A375 (cell line): ENCODE results near the gene PRKG2. TPM values are rescaled to one million over a fixed set of nuclear protein-coding genes. Genes with fewer than 3 reads are reported as not detected.

Experiments used
- total RNA-seq: library from RNA; depleted of rRNA; stranded (reverse); fragments of >200 nt; shearing (Covaris generic); gene quantifications from 2 replicates; pipeline ENCODE4 v1.2.3, GENCODE V29; 2014; rRNA removed

The PRKG2 gene, protein sequence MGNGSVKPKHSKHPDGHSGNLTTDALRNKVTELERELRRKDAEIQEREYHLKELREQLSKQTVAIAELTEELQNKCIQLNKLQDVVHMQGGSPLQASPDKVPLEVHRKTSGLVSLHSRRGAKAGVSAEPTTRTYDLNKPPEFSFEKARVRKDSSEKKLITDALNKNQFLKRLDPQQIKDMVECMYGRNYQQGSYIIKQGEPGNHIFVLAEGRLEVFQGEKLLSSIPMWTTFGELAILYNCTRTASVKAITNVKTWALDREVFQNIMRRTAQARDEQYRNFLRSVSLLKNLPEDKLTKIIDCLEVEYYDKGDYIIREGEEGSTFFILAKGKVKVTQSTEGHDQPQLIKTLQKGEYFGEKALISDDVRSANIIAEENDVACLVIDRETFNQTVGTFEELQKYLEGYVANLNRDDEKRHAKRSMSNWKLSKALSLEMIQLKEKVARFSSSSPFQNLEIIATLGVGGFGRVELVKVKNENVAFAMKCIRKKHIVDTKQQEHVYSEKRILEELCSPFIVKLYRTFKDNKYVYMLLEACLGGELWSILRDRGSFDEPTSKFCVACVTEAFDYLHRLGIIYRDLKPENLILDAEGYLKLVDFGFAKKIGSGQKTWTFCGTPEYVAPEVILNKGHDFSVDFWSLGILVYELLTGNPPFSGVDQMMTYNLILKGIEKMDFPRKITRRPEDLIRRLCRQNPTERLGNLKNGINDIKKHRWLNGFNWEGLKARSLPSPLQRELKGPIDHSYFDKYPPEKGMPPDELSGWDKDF
- total RNA-seq: 0.56 and 0.64 TPM in 2 replicates

DNA sequence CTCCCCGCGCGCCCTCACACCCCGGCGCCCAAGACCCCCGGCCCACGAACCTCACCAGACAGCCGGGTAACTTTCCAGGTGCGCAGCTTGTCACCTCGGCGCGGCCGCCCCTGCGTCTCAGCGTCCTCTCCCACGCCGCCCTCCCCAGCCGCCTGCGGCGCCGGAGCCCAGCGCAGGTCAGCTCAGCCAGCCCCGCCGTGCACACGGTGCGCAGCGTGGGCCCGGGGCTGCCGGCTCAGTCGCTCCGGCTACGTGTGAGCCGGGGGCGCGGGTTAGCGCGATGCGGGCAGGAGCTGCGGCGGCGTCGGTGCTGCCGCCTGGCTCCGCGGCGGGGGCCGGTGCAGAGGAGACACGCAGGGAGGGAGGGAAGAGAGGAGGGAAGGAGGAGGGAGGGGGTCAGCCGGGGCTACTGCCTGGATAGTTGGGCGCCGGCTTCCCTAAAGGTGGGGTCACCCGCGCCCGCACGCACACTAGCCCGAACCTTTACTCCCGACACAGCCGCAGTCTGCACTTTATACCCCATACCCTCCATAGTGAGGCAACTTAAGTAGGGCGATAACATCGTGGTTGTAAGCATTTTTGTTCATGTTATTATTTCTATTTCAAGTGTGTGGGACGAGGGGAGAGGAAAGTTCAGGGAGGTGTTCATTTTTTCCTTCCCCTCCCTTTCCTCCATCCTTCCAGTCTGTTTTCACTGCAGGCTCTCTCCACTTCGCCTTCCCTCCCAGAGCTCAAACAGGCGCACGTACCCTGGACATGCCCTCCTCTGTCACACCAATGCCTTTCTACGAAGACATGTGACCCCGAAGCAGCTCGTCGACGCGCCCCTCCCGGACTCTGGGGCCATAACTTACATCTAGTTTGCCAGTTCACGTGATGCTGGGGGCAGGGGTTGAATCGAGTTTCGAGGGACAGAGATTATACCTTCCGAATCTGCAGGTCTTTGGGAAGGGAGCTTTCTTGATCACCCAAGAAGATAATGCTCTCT, at the start of gene PRKG2:
Gene PRKG2 (minus strand): TSS at position 342 of the 988 bp plus-strand sequence. CDS start 10,175 bp downstream, outside the sequence.

Other genes with a start within 250 kb of the PRKG2 start
- not detected in 2 replicates for gene BMP3, start 184.5 kb downstream of the PRKG2 start, total RNA-seq